T-helper 1 cell treated with Interleukin-12 subunit alpha and Interleukin-12 subunit beta and Interleukin-4 antibody, amounts not matched to agents 30 μg/mL and 1 μg/mL, for 36 hours (primary cell): ENCODE data around the gene LAMA5.

Experiments
- H3K27ac Mint-ChIP-seq: one replicate; pipeline ENCODE4 v1.8.0; 2021; ENCODE audit warnings: mild to moderate bottlenecking, mixed read lengths
- H3K27me3 Mint-ChIP-seq: one replicate; pipeline ENCODE4 v1.8.0; 2021; ENCODE audit warnings: low read depth, mixed read lengths
- H3K36me3 Mint-ChIP-seq: one replicate; pipeline ENCODE4 v1.8.0; 2021; ENCODE audit warnings: low read depth, mixed read lengths
- H3K4me1 Mint-ChIP-seq: one replicate; pipeline ENCODE4 v1.8.0; 2021; ENCODE audit warnings: low read depth, mixed read lengths
- H3K4me3 Mint-ChIP-seq: one replicate; pipeline ENCODE4 v1.8.0; 2021; ENCODE audit warnings: mild to moderate bottlenecking, moderate library complexity, mixed read lengths
- H3K9me3 Mint-ChIP-seq: one replicate; pipeline ENCODE4 v1.8.0; 2021; ENCODE audit warnings: mixed read lengths

The LAMA5 gene

GRCh38 chr20:62282877-62283503 is 84.1 kb downstream of the LAMA5 start:
- Mint-ChIP-seq H3K4me3 (no peak overlapping the region), H3K27me3 (no peaks in the 10 kb centered on the region), H3K4me1 (no peaks in the 10 kb centered on the region), H3K9me3 (no peaks in the 10 kb centered on the region), H3K36me3 (peaks cover 21% of the 10 kb centered on the region), H3K27ac (no peak overlapping the region)

GRCh38 chr20:62282103-62282502 is 85.0 kb downstream of the LAMA5 start:
- Mint-ChIP-seq H3K27ac (no peak overlapping the region), H3K9me3 (no peaks in the 10 kb centered on the region), H3K4me1 (no peaks in the 10 kb centered on the region), H3K4me3 (no peak overlapping the region), H3K27me3 (no peaks in the 10 kb centered on the region), H3K36me3 (peaks cover 22% of the 10 kb centered on the region)

- H3K9me3 Mint-ChIP-seq: no peaks in the 10 kb centered on the region
- no peak overlapping the region for H3K27ac Mint-ChIP-seq
- H3K4me3 Mint-ChIP-seq: no peak overlapping the region
- H3K4me1 Mint-ChIP-seq: no peaks in the 10 kb centered on the region
- H3K36me3 Mint-ChIP-seq: peaks cover 22% of the 10 kb centered on the region
- H3K27me3 Mint-ChIP-seq: no peaks in the 10 kb centered on the region
Observed at GRCh38 chr20:62281161-62281933, 85.8 kb downstream of the LAMA5 start.

GRCh38 chr20:62280303-62280702 is 86.8 kb downstream of the LAMA5 start:
- Mint-ChIP-seq H3K36me3 (peaks cover 22% of the 10 kb centered on the region), H3K27ac (no peak overlapping the region), H3K27me3 (no peaks in the 10 kb centered on the region), H3K9me3 (no peaks in the 10 kb centered on the region), H3K4me3 (no peak overlapping the region), H3K4me1 (no peaks in the 10 kb centered on the region)

GRCh38 chr20:62277253-62277652 is 89.9 kb downstream of the LAMA5 start:
- Mint-ChIP-seq H3K9me3 (no peaks in the 10 kb centered on the region), H3K4me1 (no peaks in the 10 kb centered on the region), H3K4me3 (no peak overlapping the region), H3K27me3 (no peaks in the 10 kb centered on the region), H3K36me3 (peaks cover 17% of the 10 kb centered on the region), H3K27ac (no peak overlapping the region)

- Mint-ChIP-seq H3K27ac (no peak overlapping the region), H3K4me3 (no peak overlapping the region), H3K9me3 (no peaks in the 10 kb centered on the region), H3K4me1 (no peaks in the 10 kb centered on the region), H3K36me3 (peaks cover 11% of the 10 kb centered on the region), H3K27me3 (no peaks in the 10 kb centered on the region)
Observed at GRCh38 chr20:62276439-62276838, 90.7 kb downstream of the LAMA5 start.

GRCh38 chr20:62275219-62275618 is 91.9 kb downstream of the LAMA5 start:
- H3K4me1 Mint-ChIP-seq: no peaks in the 10 kb centered on the region

GRCh38 chr20:62274332-62274950 is 92.7 kb downstream of the LAMA5 start:
- H3K4me1 Mint-ChIP-seq: no peaks in the 10 kb centered on the region
- no peak overlapping the region for H3K27ac Mint-ChIP-seq
- H3K4me3 Mint-ChIP-seq: no peak overlapping the region
- no peaks in the 10 kb centered on the region for H3K27me3 Mint-ChIP-seq
- H3K36me3 Mint-ChIP-seq: peaks cover 11% of the 10 kb centered on the region
- no peaks in the 10 kb centered on the region for H3K9me3 Mint-ChIP-seq

More at GRCh38 chr20:62275219-62275618, 91.9 kb downstream of the LAMA5 start:
- no peak overlapping the region for H3K27ac Mint-ChIP-seq
- no peaks in the 10 kb centered on the region for H3K27me3 Mint-ChIP-seq
- peaks cover 11% of the 10 kb centered on the region for H3K36me3 Mint-ChIP-seq
- H3K4me3 Mint-ChIP-seq: no peak overlapping the region
- H3K9me3 Mint-ChIP-seq: no peaks in the 10 kb centered on the region

- H3K4me1 Mint-ChIP-seq: no peaks in the 10 kb centered on the region
- H3K4me3 Mint-ChIP-seq: no peak overlapping the region
- no peaks in the 10 kb centered on the region for H3K9me3 Mint-ChIP-seq
- no peaks in the 10 kb centered on the region for H3K27me3 Mint-ChIP-seq
- peaks cover 11% of the 10 kb centered on the region for H3K36me3 Mint-ChIP-seq
- no peak overlapping the region for H3K27ac Mint-ChIP-seq
Observed at GRCh38 chr20:62273416-62273815, 93.7 kb downstream of the LAMA5 start.

GRCh38 chr20:62272200-62272599 is 94.9 kb downstream of the LAMA5 start:
- Mint-ChIP-seq H3K4me3 (no peak overlapping the region), H3K27ac (no peak overlapping the region), H3K4me1 (no peaks in the 10 kb centered on the region), H3K27me3 (no peaks in the 10 kb centered on the region), H3K9me3 (no peaks in the 10 kb centered on the region), H3K36me3 (peaks cover 8% of the 10 kb centered on the region)

- Mint-ChIP-seq H3K9me3 (no peaks in the 10 kb centered on the region), H3K4me1 (no peaks in the 10 kb centered on the region), H3K27ac (no peak overlapping the region), H3K4me3 (no peak overlapping the region), H3K36me3 (peaks cover 15% of the 10 kb centered on the region), H3K27me3 (no peaks in the 10 kb centered on the region)
Observed at GRCh38 chr20:62269871-62270270, 97.2 kb downstream of the LAMA5 start.

GRCh38 chr20:62269378-62269777 is 97.7 kb downstream of the LAMA5 start:
- no peak overlapping the region for H3K4me3 Mint-ChIP-seq

GRCh38 chr20:62268228-62268900 is 98.7 kb downstream of the LAMA5 start:
- H3K27me3 Mint-ChIP-seq: no peaks in the 10 kb centered on the region
- H3K4me1 Mint-ChIP-seq: no peaks in the 10 kb centered on the region
- peaks cover 15% of the 10 kb centered on the region for H3K36me3 Mint-ChIP-seq
- H3K4me3 Mint-ChIP-seq: no peak overlapping the region
- no peak overlapping the region for H3K27ac Mint-ChIP-seq
- no peaks in the 10 kb centered on the region for H3K9me3 Mint-ChIP-seq

More at GRCh38 chr20:62269378-62269777, 97.7 kb downstream of the LAMA5 start:
- no peaks in the 10 kb centered on the region for H3K4me1 Mint-ChIP-seq
- H3K9me3 Mint-ChIP-seq: no peaks in the 10 kb centered on the region
- H3K36me3 Mint-ChIP-seq: peaks cover 18% of the 10 kb centered on the region
- H3K27me3 Mint-ChIP-seq: no peaks in the 10 kb centered on the region
- H3K27ac Mint-ChIP-seq: no peak overlapping the region

- Mint-ChIP-seq H3K27me3 (no peaks in the 10 kb centered on the region), H3K9me3 (no peaks in the 10 kb centered on the region), H3K36me3 (peaks cover 10% of the 10 kb centered on the region), H3K27ac (no peak overlapping the region), H3K4me3 (no peak overlapping the region), H3K4me1 (no peaks in the 10 kb centered on the region)
Observed at GRCh38 chr20:62267543-62267942, 99.6 kb downstream of the LAMA5 start.
